Neural progenitor cell (in vitro differentiated cells): ENCODE data around the gene RNASEH2A. TPM values are rescaled to one million over a fixed set of nuclear protein-coding genes. Genes with fewer than 3 reads are reported as not detected.

Experiments used
- DNase-seq: peaks from one replicate; pipeline ENCODE4 v3.0.0-alpha.2; 2016; ENCODE audit warnings: low spot score
- H2AFZ ChIP-seq: fragments of 200-600 bp; sonication (generic); replicated peaks from 2 replicates; pipeline ENCODE4 v1.6.1; 2016; ENCODE audit warnings: antibody characterized with exemption
- H3F3A ChIP-seq: fragments of 200-600 bp; sonication (generic); 2 replicates; pipeline ENCODE4 v1.6.1; 2016; ENCODE audit warnings: antibody characterized with exemption, low read depth
- H3K27ac ChIP-seq: fragments of 200-600 bp; sonication (generic); 2 replicates; pipeline ENCODE4 v1.5.1; 2016; ENCODE audit warnings: mild to moderate bottlenecking
- H3K27me3 ChIP-seq: fragments of 200-600 bp; sonication (generic); 2 replicates; pipeline ENCODE4 v1.6.1; 2016; ENCODE audit warnings: mild to moderate bottlenecking, moderate library complexity
- H3K36me3 ChIP-seq: fragments of 200-600 bp; sonication (generic); 2 replicates; pipeline ENCODE4 v1.5.1; 2016
- H3K4me1 ChIP-seq: fragments of 200-600 bp; sonication (generic); 2 replicates; pipeline ENCODE4 v1.6.1; 2016; ENCODE audit warnings: mixed run types
- H3K4me2 ChIP-seq: fragments of 200-600 bp; sonication (generic); 2 replicates; pipeline ENCODE4 v1.6.1; 2016
- H3K4me3 ChIP-seq: fragments of 200-600 bp; sonication (generic); 2 replicates; pipeline ENCODE4 v1.5.1; 2016
- H3K79me2 ChIP-seq: fragments of 200-600 bp; sonication (generic); 2 replicates; pipeline ENCODE4 v1.6.1; 2016; ENCODE audit warnings: low read depth
- H3K9ac ChIP-seq: fragments of 200-600 bp; sonication (generic); 2 replicates; pipeline ENCODE4 v1.6.1; 2016
- H3K9me3 ChIP-seq: fragments of 200-600 bp; sonication (generic); 2 replicates; pipeline ENCODE4 v1.5.1; 2016; ENCODE audit warnings: low read depth
- H4K20me1 ChIP-seq: fragments of 200-600 bp; sonication (generic); 2 replicates; pipeline ENCODE4 v1.6.1; 2016; ENCODE audit warnings: low read depth
- H3K27ac Mint-ChIP-seq: 3 replicates; pipeline ENCODE4 v1.8.0; 2021; ENCODE audit warnings: mixed read lengths
- H3K27me3 Mint-ChIP-seq: 2 replicates; pipeline ENCODE4 v1.8.0; 2022; ENCODE audit warnings: low read depth, mild to moderate bottlenecking, inconsistent platforms, moderate library complexity, mixed read lengths; ENCODE audit not compliant: insufficient read depth
- H3K36me3 Mint-ChIP-seq: 3 replicates; pipeline ENCODE4 v1.8.0; 2021; ENCODE audit warnings: mixed read lengths
- H3K4me1 Mint-ChIP-seq: 3 replicates; pipeline ENCODE4 v1.8.0; 2021; ENCODE audit warnings: mixed read lengths
- H3K4me3 Mint-ChIP-seq: 3 replicates; pipeline ENCODE4 v1.8.0; 2021; ENCODE audit warnings: mild to moderate bottlenecking, moderate library complexity, mixed read lengths
- H3K9me3 Mint-ChIP-seq: 3 replicates; pipeline ENCODE4 v1.8.0; 2020; ENCODE audit warnings: mixed read lengths
- CTCF ChIP-seq: fragments of 200-600 bp; sonication (generic); IDR thresholded peaks from 2 replicates; pipeline ENCODE4 v1.5.1; 2017; ENCODE audit warnings: antibody characterized with exemption, mild to moderate bottlenecking
- EZH2 ChIP-seq: fragments of 200-600 bp; sonication (generic); IDR thresholded peaks from 2 replicates; pipeline ENCODE4 v1.6.1; 2017; ENCODE audit warnings: antibody characterized with exemption, mild to moderate bottlenecking, moderate library complexity
- EZH2phosphoT487 ChIP-seq: fragments of 200-600 bp; sonication (generic); IDR thresholded peaks from 2 replicates; pipeline ENCODE4 v1.6.1; 2017; ENCODE audit warnings: antibody characterized with exemption
- total RNA-seq: library from RNA; depleted of rRNA; stranded (reverse); fragments of >200 nt; gene quantifications from 2 replicates; pipeline ENCODE4 v1.2.3, GENCODE V29; 2015; ENCODE audit warnings: low replicate concordance

RNASEH2A gene
- total RNA-seq, 1 donor from 2014 or later, result 60.3 TPM

GRCh38 chr19:12770922-12771321, 35.5 kb upstream of the RNASEH2A start:
- Mint-ChIP-seq H3K27ac (no peak overlapping the region), H3K9me3 (no peaks in the 10 kb centered on the region), H3K4me1 (peaks cover 16% of the 10 kb centered on the region), H3K36me3 (peaks cover 4% of the 10 kb centered on the region), H3K27me3 (peaks cover 7% of the 10 kb centered on the region), H3K4me3 (no peak overlapping the region)
- TF ChIP-seq EZH2 (no peak), CTCF (no peak), EZH2phosphoT487 (no peak)
- Histone ChIP-seq H3K36me3 (no peaks in the 10 kb centered on the region), H3K27ac (no peak overlapping the region), H3K4me2 (no peak overlapping the region), H3K4me1 (peaks cover 7% of the 10 kb centered on the region), H4K20me1 (no peaks in the 10 kb centered on the region), H3K9me3 (no peaks in the 10 kb centered on the region), H2AFZ (no peak overlapping the region), H3K4me3 (no peak overlapping the region), H3F3A (peaks cover 34% of the 10 kb centered on the region), H3K9ac (no peak overlapping the region), H3K27me3 (peaks cover 13% of the 10 kb centered on the region), H3K79me2 (no peaks in the 10 kb centered on the region)
- no peak for DNase-seq

GRCh38 chr19:12772323-12772722, 34.1 kb upstream of the RNASEH2A start:
- Mint-ChIP-seq H3K36me3 (peaks cover 4% of the 10 kb centered on the region), H3K4me3 (peak overlapping the region; percentile 48), H3K9me3 (no peaks in the 10 kb centered on the region), H3K4me1 (peaks cover 15% of the 10 kb centered on the region), H3K27ac (no peak overlapping the region), H3K27me3 (peaks cover 5% of the 10 kb centered on the region)
- Histone ChIP-seq H3K36me3 (no peaks in the 10 kb centered on the region), H3K9ac (no peak overlapping the region), H3F3A (peaks cover 30% of the 10 kb centered on the region), H3K27me3 (peaks cover 13% of the 10 kb centered on the region), H2AFZ (no peak overlapping the region), H3K27ac (no peak overlapping the region), H3K4me1 (peaks cover 7% of the 10 kb centered on the region), H3K4me3 (no peak overlapping the region), H3K4me2 (no peak overlapping the region), H4K20me1 (no peaks in the 10 kb centered on the region), H3K9me3 (no peaks in the 10 kb centered on the region), H3K79me2 (no peaks in the 10 kb centered on the region)
- TF ChIP-seq EZH2 (no peak), CTCF (no peak), EZH2phosphoT487 (no peak)
- DNase-seq, result no peak

GRCh38 chr19:12773571-12773970, 32.8 kb upstream of the RNASEH2A start:
- H3K79me2 ChIP-seq, result no peaks in the 10 kb centered on the region
- Mint-ChIP-seq H3K4me1 (peaks cover 20% of the 10 kb centered on the region), H3K27me3 (peaks cover 5% of the 10 kb centered on the region), H3K9me3 (no peaks in the 10 kb centered on the region), H3K4me3 (peak overlapping the region; percentile 34), H3K27ac (no peak overlapping the region), H3K36me3 (peaks cover 4% of the 10 kb centered on the region)
- no peak for DNase-seq
- H2AFZ ChIP-seq, result no peak overlapping the region
- no peak overlapping the region for H3K27ac ChIP-seq
- H3K4me2 ChIP-seq, result no peak overlapping the region
- H3K27me3 ChIP-seq, result peaks cover 13% of the 10 kb centered on the region
- H3K4me1 ChIP-seq, result peaks cover 11% of the 10 kb centered on the region
- no peak overlapping the region for H3K9ac ChIP-seq
- no peaks in the 10 kb centered on the region for H4K20me1 ChIP-seq
- no peak overlapping the region for H3K4me3 ChIP-seq
- peaks cover 34% of the 10 kb centered on the region for H3F3A ChIP-seq
- TF ChIP-seq CTCF (peak; percentile 22), EZH2 (no peak), EZH2phosphoT487 (no peak)
- no peaks in the 10 kb centered on the region for H3K9me3 ChIP-seq
- no peaks in the 10 kb centered on the region for H3K36me3 ChIP-seq
